GM19239 (cell line): Measurements from ENCODE around the gene PRKAR2B.
A peak's percentile ranks its signal among the peaks of the same experiment; 100 is the strongest.

Experiments
- DNase-seq: peaks from one replicate; pipeline ENCODE4 v3.0.0; 2011; ENCODE audit warnings: low spot score; ENCODE audit not compliant: insufficient read length
- FAIRE-seq: peaks from 2 replicates; lab custom pipeline; 2011; peaks lifted over from hg19 to GRCh38; lab: Jason Lieb, UNC

Gene PRKAR2B

GRCh38 chr7:107171496-107171895 lies 127.0 kb downstream of the PRKAR2B start:
- DNase-seq = no peak
- no peak for FAIRE-seq

- FAIRE-seq = peak; percentile 68
- DNase-seq = no peak
These were observed 127.9 kb downstream of the PRKAR2B start for GRCh38 chr7:107172276-107173032.

GRCh38 chr7:107173191-107173590 lies 128.7 kb downstream of the PRKAR2B start:
- no peak for FAIRE-seq

GRCh38 chr7:107173691-107174406 lies 129.3 kb downstream of the PRKAR2B start:
- DNase-seq = no peak
- no peak for FAIRE-seq

More at GRCh38 chr7:107173191-107173590, 128.7 kb downstream of the PRKAR2B start:
- DNase-seq = no peak

- DNase-seq (no peak), FAIRE-seq (no peak)
These were observed 135.0 kb downstream of the PRKAR2B start for GRCh38 chr7:107179326-107180164.

DNA sequence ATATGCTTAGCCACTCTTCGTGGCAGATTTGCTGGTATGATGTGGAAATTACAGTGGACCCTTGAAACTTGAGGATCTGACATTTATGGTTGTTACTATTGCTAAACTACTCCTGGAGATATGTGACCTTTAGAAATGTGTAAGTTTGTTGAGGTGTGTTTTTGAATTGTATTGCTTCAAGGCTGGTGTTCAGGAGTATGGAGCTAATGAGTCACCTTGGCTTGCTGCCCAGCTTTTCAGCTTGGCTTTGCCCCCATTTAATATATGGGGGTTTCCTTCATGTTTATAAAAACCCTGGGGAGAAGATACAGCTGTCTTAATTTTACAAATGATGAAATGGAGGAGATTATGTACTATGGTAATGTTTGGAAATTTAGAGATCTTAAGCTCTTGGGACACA lies 135.9 kb downstream of the PRKAR2B start:
- DNase-seq = no peak
- no peak for FAIRE-seq

DNA sequence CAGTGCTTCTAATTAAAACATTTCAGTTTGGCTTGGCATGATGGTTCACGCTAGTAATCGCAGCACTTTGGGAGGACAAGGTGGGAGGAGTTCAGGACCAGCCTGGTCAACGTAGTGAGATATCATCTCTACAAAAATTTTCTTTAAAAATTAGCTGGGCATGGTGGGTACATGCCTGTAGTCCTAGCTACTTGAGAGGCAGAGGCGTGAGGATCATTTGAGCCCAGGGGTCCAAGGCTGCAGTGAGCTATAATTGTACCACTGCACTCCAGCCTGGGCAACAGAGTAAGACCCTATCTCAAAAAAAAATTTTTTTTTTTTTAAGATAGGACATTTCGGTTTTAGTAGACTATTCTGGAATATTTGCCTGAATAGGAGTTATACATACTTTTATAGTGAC lies 136.7 kb downstream of the PRKAR2B start:
- DNase-seq (no peak), FAIRE-seq (no peak)

DNA sequence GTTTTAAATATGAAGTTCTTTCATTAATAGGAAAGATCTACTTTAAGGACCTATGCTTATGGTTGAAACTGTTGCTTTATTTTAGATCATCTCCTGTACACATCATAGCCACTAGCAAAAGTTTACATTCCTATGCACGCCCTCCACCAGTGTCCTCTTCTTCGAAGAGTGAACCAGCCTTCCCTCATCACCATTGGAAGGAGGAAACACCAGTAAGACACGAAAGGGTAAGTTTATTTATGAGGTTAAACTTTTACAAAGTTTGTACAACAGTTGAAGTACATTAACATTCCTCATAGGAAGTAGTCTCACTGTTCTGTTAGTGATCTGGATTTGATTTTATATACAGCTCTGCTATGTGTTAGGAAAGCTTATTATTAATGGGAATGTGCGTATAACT lies 141.2 kb downstream of the PRKAR2B start:
- no peak for FAIRE-seq
- no peak for DNase-seq

GRCh38 chr7:107186240-107186639 lies 141.7 kb downstream of the PRKAR2B start:
- no peak for DNase-seq
- no peak for FAIRE-seq

- FAIRE-seq = no peak
- no peak for DNase-seq
These were observed 143.3 kb downstream of the PRKAR2B start for GRCh38 chr7:107187774-107188173.

DNA sequence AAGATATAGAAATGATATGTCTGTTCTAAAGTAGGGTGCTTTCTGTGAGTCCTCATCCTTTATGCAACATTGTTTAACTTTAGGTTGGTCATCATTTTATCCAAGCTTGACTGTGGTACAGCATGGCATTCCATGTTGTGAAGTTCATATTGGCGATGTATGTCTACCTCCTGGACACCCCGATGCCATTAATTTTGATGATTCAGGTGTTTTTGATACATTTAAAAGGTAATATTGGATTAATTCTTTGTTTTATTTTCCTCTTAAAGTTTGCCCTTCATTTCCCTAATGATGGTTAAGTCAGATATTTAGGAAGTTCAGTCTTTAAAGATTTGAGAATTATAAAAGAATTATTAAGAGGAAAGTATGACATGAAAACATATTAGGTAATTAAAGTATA lies 145.6 kb downstream of the PRKAR2B start:
- FAIRE-seq = no peak

GRCh38 chr7:107194052-107194451 lies 149.5 kb downstream of the PRKAR2B start:
- FAIRE-seq (no peak), DNase-seq (no peak)

More for the DNA sequence above, 145.6 kb downstream of the PRKAR2B start:
- DNase-seq = no peak

DNA sequence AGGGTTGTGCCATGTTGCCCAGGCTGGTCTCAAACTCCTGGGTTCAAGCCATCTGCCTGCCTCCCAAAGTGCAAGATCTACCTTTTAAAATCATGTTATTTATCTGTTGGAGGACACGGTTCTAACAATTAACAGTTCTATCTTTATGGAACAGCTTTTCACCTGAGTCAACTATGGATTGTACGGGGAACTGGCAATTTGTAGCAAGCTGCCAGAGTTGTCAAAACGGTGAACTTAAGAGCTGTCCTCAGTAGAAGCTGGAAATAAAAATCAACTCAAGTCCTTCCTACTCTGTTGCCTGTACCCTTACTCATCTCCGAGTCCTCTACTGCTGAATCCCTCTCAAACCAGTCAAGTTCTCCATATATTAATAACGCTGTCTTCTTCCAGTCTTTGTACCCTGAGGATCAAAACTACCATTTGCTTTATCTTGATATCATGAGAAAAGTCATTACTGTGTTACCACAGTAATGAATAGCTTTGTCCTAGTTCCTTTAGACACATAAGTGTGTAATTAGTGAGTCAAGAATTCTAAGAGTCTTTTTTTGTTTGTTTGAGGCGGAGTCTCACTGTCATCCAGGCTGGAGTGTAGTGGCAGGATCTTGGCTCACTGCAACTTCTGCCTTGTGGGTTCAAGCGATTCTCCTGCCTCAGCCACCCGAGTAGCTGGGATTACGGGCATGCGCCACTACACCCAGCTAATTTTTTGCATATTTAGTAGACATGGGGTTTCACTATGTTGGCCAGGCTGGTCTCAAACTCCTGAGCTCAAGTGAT lies 152.5 kb downstream of the PRKAR2B start:
- no peak for DNase-seq
- no peak for FAIRE-seq

DNA sequence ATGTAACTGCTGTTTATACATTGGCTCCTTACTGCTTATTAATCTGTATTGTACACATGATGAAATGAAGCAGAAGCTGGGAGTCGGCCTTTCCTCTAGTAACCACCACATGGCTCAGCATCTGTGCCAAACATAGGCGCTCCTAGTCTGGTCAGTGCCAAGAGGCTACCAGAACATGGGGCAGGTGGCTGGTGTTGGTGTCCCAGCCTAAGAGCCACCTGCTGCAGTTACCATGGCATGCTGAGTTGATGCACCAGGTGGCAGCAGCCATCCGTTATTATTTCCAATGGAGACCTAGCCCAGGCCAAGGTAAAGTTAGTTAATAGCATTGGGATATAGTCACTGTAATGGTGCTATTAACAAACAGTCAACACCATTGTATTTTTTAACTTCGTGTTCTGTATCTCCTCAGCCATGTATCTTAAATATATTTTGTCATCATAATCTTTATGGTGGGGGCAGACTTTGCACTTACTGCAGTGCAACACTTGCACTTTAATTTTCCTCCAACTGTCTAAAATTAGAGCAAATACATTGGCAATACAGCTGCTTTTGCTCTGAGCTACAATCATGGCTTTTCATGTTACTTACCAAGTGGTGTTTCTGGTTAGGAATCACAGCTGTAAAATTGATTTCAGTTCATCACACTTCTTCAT lies 157.4 kb downstream of the PRKAR2B start:
- peak; percentile 21 for DNase-seq
- FAIRE-seq = no peak

DNA sequence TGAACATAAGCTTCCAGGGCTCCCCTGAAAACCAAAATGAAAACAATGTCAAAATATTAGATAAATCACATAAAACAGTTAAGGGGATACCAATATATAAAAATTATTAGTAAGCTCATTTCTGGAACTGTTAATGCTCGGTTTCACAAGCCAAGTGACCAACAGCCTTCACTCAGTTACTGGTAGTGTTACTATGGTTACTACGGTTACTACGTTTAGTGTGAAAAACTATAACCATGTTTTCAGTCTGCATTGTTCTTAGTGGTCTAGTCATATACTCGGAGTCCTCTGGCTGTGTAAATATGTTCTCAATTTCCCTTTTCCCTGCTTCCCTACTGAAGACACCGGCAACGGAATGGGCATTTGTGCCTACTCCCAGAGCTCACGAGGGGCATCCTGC lies 159.1 kb downstream of the PRKAR2B start:
- DNase-seq (no peak), FAIRE-seq (no peak)

- FAIRE-seq = no peak
- no peak for DNase-seq
These were observed 161.6 kb downstream of the PRKAR2B start for GRCh38 chr7:107206136-107206535.

- FAIRE-seq = no peak
- DNase-seq = no peak
These were observed 162.2 kb downstream of the PRKAR2B start for GRCh38 chr7:107206706-107207105.

DNA sequence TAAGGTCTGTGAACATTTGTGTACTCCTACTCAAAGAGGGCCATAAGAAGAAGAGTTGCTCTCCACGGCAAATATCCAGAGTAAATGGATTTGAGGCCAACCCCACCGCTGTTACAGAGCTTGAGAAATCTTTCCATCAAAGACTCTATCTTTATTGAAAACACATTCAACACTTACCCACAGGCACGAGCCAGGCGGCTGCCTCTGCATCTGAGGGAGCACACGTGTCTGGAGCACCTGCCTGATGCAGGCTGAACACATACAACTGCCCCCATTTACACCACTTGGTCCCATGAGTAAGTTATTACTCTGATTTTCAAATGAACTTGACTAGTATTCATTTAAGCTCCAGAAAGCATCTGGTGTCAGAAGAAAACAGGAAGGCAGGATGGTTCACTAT lies 163.0 kb downstream of the PRKAR2B start:
- FAIRE-seq (no peak), DNase-seq (no peak)

GRCh38 chr7:107208024-107208521 lies 163.6 kb downstream of the PRKAR2B start:
- DNase-seq (no peak), FAIRE-seq (no peak)
